Activated naive CD4-positive, alpha-beta T cell treated with anti-CD3 and anti-CD28 coated beads for 36 hours (primary cell): ENCODE results near the gene GATD1. TPM values are rescaled to one million over a fixed set of nuclear protein-coding genes. Genes with fewer than 3 reads are reported as not detected.

Experiments used
- CTCF ChIA-PET: fragments of 350-600 bp; sonication (Branson Sonifier 250); formaldehyde crosslinking; loops from one replicate; lab custom pipeline; 2021; ENCODE audit warnings: antibody characterized with exemption; lab: Charles Lee
- DNase-seq: peaks from one replicate; pipeline ENCODE4 v3.0.0-alpha.2; 2020
- H3K27ac Mint-ChIP-seq: one replicate; pipeline ENCODE4 v1.8.0; 2021; ENCODE audit warnings: mild to moderate bottlenecking, mixed read lengths
- H3K27me3 Mint-ChIP-seq: one replicate; pipeline ENCODE4 v1.8.0; 2021; ENCODE audit warnings: low read depth, mixed read lengths
- H3K36me3 Mint-ChIP-seq: one replicate; pipeline ENCODE4 v1.8.0; 2021; ENCODE audit warnings: low read depth, mixed read lengths
- H3K4me1 Mint-ChIP-seq: one replicate; pipeline ENCODE4 v1.8.0; 2021; ENCODE audit warnings: low read depth, mixed read lengths
- H3K4me3 Mint-ChIP-seq: one replicate; pipeline ENCODE4 v1.8.0; 2021; ENCODE audit warnings: mild to moderate bottlenecking, moderate library complexity, mixed read lengths
- H3K9me3 Mint-ChIP-seq: one replicate; pipeline ENCODE4 v1.8.0; 2021; ENCODE audit warnings: mixed read lengths
- intact Hi-C: fragments of 100-400 bp; cut with micrococcal nuclease; formaldehyde crosslinking; loops from one replicate; pipeline ENCODE4 v1.15.1; 2023
- total RNA-seq, 2 experiments: library from RNA; stranded (reverse); gene quantifications; one replicate each; pipeline ENCODE4 v1.2.3, GENCODE V29; 2021

Gene GATD1
- total RNA-seq, 2 experiments from 2014 or later = 33.0 to 34.3 TPM

DNA sequence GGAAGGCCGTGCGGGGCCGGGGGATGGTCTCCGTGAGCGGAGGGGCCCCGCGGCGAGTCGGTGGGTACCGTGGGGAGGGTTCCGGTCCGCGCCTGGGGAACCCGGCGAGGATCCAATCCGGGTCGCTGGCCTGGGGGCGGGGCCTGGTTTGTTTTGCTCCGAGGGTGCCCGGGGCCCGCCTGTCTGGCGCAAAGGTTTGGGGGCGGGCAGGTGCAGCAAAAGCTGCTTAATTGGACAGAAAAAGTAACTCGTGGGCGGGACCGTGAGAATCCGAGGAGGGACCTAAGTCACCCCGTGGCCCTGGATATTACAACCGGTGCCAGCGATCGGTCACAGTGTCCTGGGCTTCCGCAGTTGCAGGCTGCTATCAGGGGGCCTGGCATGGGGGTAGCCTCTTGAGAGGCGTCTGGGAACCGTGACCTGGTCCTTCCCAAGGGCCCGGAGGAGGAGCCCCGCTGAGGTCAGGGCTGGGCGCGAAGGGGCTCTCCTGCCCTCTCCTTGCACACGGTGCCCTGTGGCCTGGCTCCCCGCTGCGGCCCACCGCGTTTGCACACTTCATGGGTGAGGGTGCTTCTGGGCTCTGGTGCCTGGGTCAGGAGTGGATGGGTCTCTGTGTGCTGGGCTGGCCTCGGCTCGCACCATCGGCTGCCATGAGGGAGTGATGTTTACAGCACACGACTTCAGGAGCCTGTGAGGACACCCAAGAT, 42.8 kb upstream of the GATD1 start:
- Mint-ChIP-seq H3K36me3 (peaks cover 5% of the 10 kb centered on the region), H3K27ac (peak overlapping the region; percentile 61), H3K4me1 (peaks cover 13% of the 10 kb centered on the region), H3K27me3 (no peaks in the 10 kb centered on the region), H3K9me3 (no peaks in the 10 kb centered on the region), H3K4me3 (peak overlapping the region; percentile 75)
- intact Hi-C loops = loop anchor here (1.0 kb wide), 4 partner anchors 10 to 24 kb away; partner anchors contain the start of genes POLR2L, RPLP2 and TSPAN4
- CTCF ChIA-PET = interaction anchor here (1.0 kb wide), 1 partner anchor 14 kb away, joined by 3 read pairs; no protein-coding TSS in a partner anchor
- peak; percentile 89 for DNase-seq

GRCh38 chr11:819129-819931, 42.0 kb upstream of the GATD1 start:
- H3K9me3 Mint-ChIP-seq = no peaks in the 10 kb centered on the region
- H3K27ac Mint-ChIP-seq = no peak overlapping the region
- H3K4me3 Mint-ChIP-seq = peak overlapping the region; percentile 75
- peak; percentile 89 for DNase-seq
- peaks cover 3% of the 10 kb centered on the region for H3K36me3 Mint-ChIP-seq
- no peaks in the 10 kb centered on the region for H3K27me3 Mint-ChIP-seq
- peaks cover 13% of the 10 kb centered on the region for H3K4me1 Mint-ChIP-seq
- CTCF ChIA-PET = interaction anchor here (1.0 kb wide), 1 partner anchor 15 kb away, joined by 3 read pairs; no protein-coding TSS in a partner anchor
- intact Hi-C loops = loop anchor here (1.0 kb wide), 2 partner anchors 10 to 23 kb away; partner anchors contain the start of gene RPLP2

DNA sequence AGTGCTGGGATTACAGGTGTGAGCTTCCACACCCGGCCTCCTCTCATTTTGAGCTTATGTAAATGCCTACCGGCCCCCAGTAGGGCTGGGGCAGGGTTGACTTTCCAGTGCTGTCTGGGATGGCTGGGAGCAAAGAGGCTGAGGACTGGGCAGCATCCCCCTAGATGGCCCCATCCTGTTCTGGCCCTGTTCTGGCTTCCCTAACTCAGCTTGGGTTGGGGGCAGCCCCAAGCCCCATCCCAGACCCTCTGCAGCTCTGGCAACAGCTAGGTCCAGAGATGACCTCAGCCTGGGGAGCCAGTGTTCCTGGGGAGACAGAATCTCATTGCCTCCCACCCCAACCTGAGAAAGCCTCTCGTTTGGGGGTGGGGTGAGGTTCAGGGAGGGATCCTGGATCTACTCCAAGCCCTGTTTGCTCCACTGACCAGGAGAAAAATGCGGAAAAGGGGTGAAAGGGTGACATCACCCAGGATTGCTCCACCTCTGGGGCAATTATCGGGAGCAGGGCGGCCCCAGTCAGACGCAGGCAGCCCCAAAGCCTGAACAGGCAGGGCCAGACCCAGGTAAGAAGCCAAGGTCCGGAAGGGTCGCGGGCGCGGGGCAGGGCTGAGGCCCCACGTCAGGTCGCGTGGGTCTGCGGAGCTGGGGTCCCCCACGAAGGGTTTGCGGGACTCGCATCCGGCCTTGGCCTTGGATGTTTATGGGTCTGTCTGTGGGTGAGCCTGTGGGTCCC, 41.3 kb upstream of the GATD1 start, which contains the start of gene PNPLA2:
Gene PNPLA2 (plus strand): TSS at position 519 of the 733 bp plus-strand sequence. CDS start 805 bp downstream, outside the sequence.
- no peak for DNase-seq
- H3K27ac Mint-ChIP-seq = no peak within 1 kb of the TSS
- peak within 1 kb of the TSS; percentile 75 for H3K4me3 Mint-ChIP-seq
- CTCF ChIA-PET = interaction anchor here (1.0 kb wide), 1 partner anchor 16 kb away, joined by 3 read pairs; no protein-coding TSS in a partner anchor
- peaks cover 13% of the 10 kb centered on the region for H3K4me1 Mint-ChIP-seq
- H3K36me3 Mint-ChIP-seq = peaks cover 7% of the 10 kb centered on the region
- H3K9me3 Mint-ChIP-seq = no peaks in the 10 kb centered on the region
- intact Hi-C loops = loop anchor here (1.0 kb wide), 2 partner anchors 9 to 22 kb away; partner anchors contain the start of gene RPLP2
- H3K27me3 Mint-ChIP-seq = no peaks in the 10 kb centered on the region

DNA sequence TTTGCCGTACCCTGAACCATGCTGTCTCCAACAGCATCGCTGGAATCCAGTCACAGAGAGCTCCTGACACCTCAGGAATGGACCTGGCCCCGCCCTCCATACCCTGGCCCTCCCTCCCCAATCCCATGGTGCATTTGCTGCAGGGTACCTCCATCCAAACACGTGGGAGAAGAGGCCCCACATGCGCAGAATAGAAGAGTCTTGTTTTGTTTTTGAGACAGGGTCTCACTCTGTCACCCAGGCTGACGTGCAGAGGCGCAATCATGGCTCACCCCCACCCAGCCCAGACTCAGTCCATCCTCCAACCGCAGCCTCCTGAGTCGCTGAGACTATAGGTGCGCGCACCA, 39.1 kb upstream of the GATD1 start:
- no peak overlapping the region for H3K4me3 Mint-ChIP-seq
- intact Hi-C loops = no loop called here
- H3K4me1 Mint-ChIP-seq = peaks cover 23% of the 10 kb centered on the region
- H3K27ac Mint-ChIP-seq = no peak overlapping the region
- peaks cover 18% of the 10 kb centered on the region for H3K36me3 Mint-ChIP-seq
- CTCF ChIA-PET = no interaction called here
- H3K9me3 Mint-ChIP-seq = no peaks in the 10 kb centered on the region
- no peaks in the 10 kb centered on the region for H3K27me3 Mint-ChIP-seq
- DNase-seq = no peak

DNA sequence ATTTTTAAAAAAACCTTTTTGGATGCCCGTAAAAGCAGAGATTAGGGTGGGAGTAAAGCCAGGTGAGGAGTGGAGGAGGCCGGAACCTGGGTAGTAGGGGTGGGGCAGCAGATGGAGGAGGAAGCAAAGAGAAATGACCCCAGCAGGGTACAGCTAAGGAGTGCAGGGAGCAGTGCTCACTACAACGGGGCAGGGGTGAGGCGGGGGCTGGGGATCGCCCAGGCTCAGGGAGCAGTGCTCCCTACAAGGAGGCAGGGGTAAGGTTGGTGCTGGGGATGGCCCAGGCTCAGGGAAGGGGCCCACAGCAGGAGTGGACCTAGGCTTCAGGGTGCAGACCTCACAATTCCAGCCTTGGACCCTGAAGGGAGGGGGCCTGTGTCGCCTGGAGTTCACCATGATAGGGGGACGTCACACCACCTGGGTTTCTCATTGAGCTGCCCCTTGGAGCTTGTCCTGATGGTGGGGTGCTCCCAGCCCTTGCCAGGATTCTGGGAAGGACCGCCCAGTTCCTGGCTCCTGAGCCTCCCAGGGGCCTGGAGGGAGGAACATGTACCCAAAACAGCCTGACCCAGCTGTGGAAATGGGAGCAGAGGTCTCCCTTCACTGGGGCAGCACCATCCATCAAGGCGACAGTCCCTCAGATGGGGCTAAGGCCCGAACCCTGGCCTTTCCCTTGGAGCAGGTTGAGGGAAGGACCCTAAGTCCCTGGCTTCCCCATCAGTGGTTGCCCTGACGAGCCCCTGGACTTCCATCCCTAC, 38.6 kb upstream of the GATD1 start:
- DNase-seq = no peak
- Mint-ChIP-seq H3K9me3 (no peaks in the 10 kb centered on the region), H3K4me1 (peaks cover 24% of the 10 kb centered on the region), H3K36me3 (peaks cover 24% of the 10 kb centered on the region), H3K27ac (no peak overlapping the region), H3K4me3 (no peak overlapping the region), H3K27me3 (no peaks in the 10 kb centered on the region)
- intact Hi-C loops = no loop called here
- CTCF ChIA-PET = no interaction called here

DNA sequence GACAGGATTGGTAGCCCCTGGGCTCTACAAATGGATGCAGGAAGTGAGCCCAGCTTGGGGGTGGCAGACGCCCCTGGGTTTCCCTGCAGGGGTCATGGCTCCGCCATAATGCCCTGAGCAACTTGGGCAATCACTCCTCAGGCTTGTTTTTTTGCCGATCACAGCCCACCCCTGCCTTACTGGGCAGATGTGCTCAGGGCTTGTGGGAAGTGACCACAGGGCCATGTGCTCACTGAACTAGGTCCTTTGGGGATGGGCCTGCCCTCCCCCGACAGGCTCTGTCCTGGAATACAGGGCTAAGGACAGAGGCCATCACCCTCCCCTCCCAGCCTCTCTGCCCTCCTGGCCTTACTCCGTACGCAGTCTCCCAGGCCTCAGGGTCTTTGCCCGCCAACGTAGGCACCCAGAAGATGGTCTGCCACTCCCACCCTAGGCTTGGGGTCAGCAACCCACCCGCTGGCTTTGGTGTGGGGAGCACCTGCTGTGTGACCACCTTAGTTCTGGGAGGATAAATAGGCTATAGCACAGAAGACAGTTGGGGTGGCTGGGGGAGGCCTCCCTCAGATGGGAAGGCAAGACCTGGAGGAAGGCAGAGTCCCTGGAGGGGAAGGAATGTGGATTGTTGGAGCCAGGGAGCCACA, 36.3 kb upstream of the GATD1 start:
- no peak for DNase-seq
- Mint-ChIP-seq H3K36me3 (peaks cover 30% of the 10 kb centered on the region), H3K4me3 (no peak overlapping the region)

GRCh38 chr11:813072-813455, 35.8 kb upstream of the GATD1 start:
- H3K36me3 Mint-ChIP-seq = peaks cover 30% of the 10 kb centered on the region
- intact Hi-C loops = no loop called here
- H3K9me3 Mint-ChIP-seq = no peaks in the 10 kb centered on the region
- no peak for DNase-seq
- CTCF ChIA-PET = no interaction called here
- peaks cover 26% of the 10 kb centered on the region for H3K4me1 Mint-ChIP-seq
- no peak overlapping the region for H3K27ac Mint-ChIP-seq
- no peaks in the 10 kb centered on the region for H3K27me3 Mint-ChIP-seq
- H3K4me3 Mint-ChIP-seq = no peak overlapping the region

More for the DNA sequence above, 36.3 kb upstream of the GATD1 start:
- CTCF ChIA-PET = no interaction called here
- Mint-ChIP-seq H3K9me3 (no peaks in the 10 kb centered on the region), H3K27ac (no peak overlapping the region), H3K27me3 (no peaks in the 10 kb centered on the region), H3K4me1 (peaks cover 24% of the 10 kb centered on the region)
- intact Hi-C loops = no loop called here

DNA sequence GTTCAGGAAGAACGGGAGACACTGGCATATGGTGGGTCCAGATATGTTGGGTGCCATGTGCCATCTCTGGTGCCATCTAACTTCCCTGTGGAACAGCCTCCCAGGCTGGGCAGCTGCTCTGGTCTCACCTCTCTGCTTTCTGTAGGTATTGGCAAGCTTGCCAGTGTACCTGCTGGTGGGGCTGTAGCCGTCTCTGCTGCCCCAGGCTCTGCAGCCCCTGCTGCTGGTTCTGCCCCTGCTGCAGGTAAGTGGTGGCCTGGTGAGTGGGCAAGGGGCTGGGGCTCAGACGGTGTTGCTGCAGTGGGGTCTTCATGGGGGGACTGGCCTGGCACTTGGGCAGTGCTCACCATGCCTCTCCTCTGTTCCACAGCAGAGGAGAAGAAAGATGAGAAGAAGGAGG, 35.1 kb upstream of the GATD1 start:
- Mint-ChIP-seq H3K27ac (no peak overlapping the region), H3K36me3 (peaks cover 31% of the 10 kb centered on the region), H3K4me1 (peaks cover 30% of the 10 kb centered on the region), H3K4me3 (peak overlapping the region; percentile 84), H3K9me3 (no peaks in the 10 kb centered on the region), H3K27me3 (no peaks in the 10 kb centered on the region)
- intact Hi-C loops = no loop called here
- CTCF ChIA-PET = no interaction called here
- no peak for DNase-seq

DNA sequence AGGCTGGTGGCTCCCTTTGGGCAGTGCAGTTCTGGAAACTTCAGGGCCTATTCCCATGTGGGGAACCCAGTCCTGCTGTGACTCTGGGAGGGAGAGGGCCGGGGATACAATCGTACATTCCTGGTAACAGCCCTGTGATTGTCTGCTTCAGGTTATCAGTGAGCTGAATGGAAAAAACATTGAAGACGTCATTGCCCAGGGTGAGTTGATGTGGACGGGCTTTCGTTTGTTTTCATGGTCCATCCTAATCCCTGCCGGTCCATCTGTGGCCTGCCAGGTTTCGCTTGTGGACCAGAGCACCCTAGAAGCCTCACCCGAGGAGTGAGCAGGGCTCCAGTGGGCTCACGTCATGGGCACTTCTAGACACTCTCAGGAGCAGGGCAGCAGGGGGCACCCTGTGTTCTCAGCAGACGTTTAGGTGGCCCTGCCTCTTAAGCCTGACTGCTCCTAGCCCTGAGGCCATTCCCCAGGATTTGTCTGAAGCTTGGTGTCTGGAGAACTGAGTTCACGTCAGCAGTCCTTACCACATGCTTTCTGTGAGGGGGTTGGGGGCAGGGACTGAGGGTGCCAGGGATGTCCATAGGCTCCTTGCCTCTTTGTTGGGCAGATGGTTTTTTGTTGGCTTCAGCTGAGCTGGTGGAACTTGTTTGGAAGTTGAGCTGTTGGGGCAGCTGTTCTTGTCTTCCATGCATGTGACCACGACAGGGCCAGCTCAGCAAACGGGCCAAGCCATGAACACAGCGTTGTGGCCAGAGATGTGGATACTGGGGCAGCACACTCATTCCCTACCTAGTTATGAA, 34.4 kb upstream of the GATD1 start:
- CTCF ChIA-PET = no interaction called here
- no peaks in the 10 kb centered on the region for H3K9me3 Mint-ChIP-seq
- H3K36me3 Mint-ChIP-seq = peaks cover 31% of the 10 kb centered on the region
- intact Hi-C loops = no loop called here
- peak overlapping the region; percentile 84 for H3K4me3 Mint-ChIP-seq
- H3K4me1 Mint-ChIP-seq = peaks cover 30% of the 10 kb centered on the region
- DNase-seq = no peak
- H3K27ac Mint-ChIP-seq = peak overlapping the region; percentile 32
- no peaks in the 10 kb centered on the region for H3K27me3 Mint-ChIP-seq

GRCh38 chr11:810040-810567, 32.8 kb upstream of the GATD1 start:
- DNase-seq = no peak
- intact Hi-C loops = no loop called here
- Mint-ChIP-seq H3K27me3 (no peaks in the 10 kb centered on the region), H3K4me3 (peak overlapping the region; percentile 84), H3K27ac (peak overlapping the region; percentile 97), H3K4me1 (peaks cover 33% of the 10 kb centered on the region), H3K9me3 (no peaks in the 10 kb centered on the region), H3K36me3 (peaks cover 31% of the 10 kb centered on the region)
- CTCF ChIA-PET = interaction anchor here (0.7 kb wide), 1 partner anchor 134 kb away, joined by 3 read pairs; no protein-coding TSS in a partner anchor
